Activated T-helper 1 cell treated with anti-CD3 and anti-CD28 coated beads, Interleukin-12 subunit alpha, Interleukin-12 subunit beta, Interleukin-2, Interleukin-4 antibody, amounts not matched to agents 30 ng/mL and 10 ng/mL and 1 ng/mL, durations not matched to agents 14 hours and 24 hours and 36 hours (primary cell): ENCODE measurements around the gene HBQ1. TPM values are rescaled to one million over a fixed set of nuclear protein-coding genes. Genes with fewer than 3 reads are reported as not detected.
A peak's percentile ranks its signal among the peaks of the same experiment; 100 is the strongest.
"Not testable (repeated sequence)": the region's sequence is repeated elsewhere in the genome, so short reads cannot be mapped to it uniquely, and the experiment has no call there.

ENCODE experiments used
- DNase-seq: peaks from one replicate; pipeline ENCODE4 v3.0.0; 2021; ENCODE audit warnings: low spot score
- H3K27ac Mint-ChIP-seq: one replicate; pipeline ENCODE4 v1.8.0; 2021; ENCODE audit warnings: mild to moderate bottlenecking, mixed read lengths
- H3K27me3 Mint-ChIP-seq: one replicate; pipeline ENCODE4 v1.8.0; 2022; ENCODE audit warnings: mild to moderate bottlenecking, moderate library complexity, mixed read lengths; ENCODE audit not compliant: insufficient read depth
- H3K36me3 Mint-ChIP-seq: one replicate; pipeline ENCODE4 v1.8.0; 2021; ENCODE audit warnings: low read depth, mixed read lengths
- H3K4me1 Mint-ChIP-seq: one replicate; pipeline ENCODE4 v1.8.0; 2021; ENCODE audit warnings: low read depth, mixed read lengths
- H3K4me3 Mint-ChIP-seq: one replicate; pipeline ENCODE4 v1.8.0; 2021; ENCODE audit warnings: mild to moderate bottlenecking, moderate library complexity, mixed read lengths
- H3K9me3 Mint-ChIP-seq: one replicate; pipeline ENCODE4 v1.8.0; 2021; ENCODE audit warnings: mixed read lengths
- intact Hi-C: fragments of 100-400 bp; cut with micrococcal nuclease; formaldehyde crosslinking; loops from one replicate; pipeline ENCODE4 v1.15.1; 2024
- total RNA-seq: library from RNA; stranded (reverse); gene quantifications from 2 replicates; pipeline ENCODE4 v1.2.3, GENCODE V29; 2022

Gene HBQ1
- total RNA-seq, 1 donor from 2014 or later = 0.54 TPM

DNA sequence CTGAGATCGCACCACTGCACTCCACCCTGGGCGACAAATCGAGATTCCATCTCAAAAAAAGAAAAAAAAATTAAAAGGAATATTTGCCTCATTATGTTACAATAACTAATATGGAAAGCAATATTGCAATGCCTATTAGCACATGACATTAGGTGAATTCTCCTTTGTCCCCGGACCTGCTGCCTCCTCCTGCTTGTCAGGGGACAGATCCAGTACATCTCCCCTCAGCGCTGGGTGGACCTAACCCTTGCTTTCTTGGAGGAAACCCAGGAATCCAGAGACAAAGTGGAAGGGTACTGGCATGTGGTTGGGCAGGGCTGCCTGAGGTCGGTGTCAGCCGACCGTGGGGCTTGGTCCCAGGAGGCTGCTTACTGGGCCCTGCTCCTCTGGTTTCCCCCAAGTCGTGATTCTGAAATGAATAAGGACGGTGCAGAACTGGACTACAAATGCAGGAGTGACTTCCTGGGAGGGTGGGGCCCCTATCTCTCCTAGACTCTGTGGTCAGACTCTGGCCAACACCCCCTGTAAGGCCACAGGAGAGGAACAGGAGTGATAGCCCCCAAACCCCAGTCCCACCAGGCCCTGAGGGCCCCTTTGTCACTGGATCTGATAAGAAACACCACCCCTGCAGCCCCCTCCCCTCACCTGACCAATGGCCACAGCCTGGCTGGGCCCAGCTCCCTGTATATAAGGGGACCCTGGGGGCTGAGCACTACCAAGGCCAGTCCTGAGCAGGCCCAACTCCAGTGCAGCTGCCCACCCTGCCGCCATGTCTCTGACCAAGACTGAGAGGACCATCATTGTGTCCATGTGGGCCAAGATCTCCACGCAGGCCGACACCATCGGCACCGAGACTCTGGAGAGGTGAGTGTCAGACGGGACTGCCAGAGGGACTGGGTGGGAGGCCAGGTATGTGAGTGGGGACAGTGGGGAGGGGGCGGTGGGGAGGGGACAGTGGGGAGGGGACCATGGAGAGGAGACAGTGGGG, 27.8 kb upstream of the HBQ1 start, which contains the start of gene HBZ:
HBZ (plus strand) TSS at position 504 of the 988 bp plus-strand sequence; CDS start at position 770, 266 bp downstream.
- DNase-seq = no peak
- Mint-ChIP-seq H3K27me3 (peaks cover 44% of the 10 kb centered on the region), H3K27ac (no peak within 1 kb of the TSS), H3K4me3 (no peak within 1 kb of the TSS), H3K9me3 (no peaks in the 10 kb centered on the region), H3K4me1 (peaks cover 6% of the 10 kb centered on the region), H3K36me3 (no peaks in the 10 kb centered on the region)
- intact Hi-C loops = no loop called here

DNA sequence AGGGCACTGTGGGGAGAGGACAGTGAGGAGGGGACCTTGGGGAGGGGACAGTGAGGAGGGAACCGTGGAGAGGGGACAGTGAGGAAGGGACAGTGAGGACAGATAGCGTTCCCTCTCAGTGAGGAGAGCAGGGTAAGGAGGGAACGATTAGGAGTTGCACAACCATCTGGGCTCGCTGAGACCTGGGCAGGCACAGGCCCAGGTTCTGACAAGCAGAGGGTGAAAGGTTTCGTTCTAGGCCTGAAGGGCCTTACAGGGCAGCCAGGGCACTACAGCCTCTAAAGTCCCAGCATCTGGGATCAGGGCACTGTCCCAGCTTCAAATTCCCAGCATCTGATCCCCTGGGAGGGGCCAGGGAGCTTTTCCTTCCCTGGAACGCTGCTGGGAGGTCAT, 27.1 kb upstream of the HBQ1 start:
- H3K9me3 Mint-ChIP-seq, DNase-seq, intact Hi-C loops, H3K4me3 Mint-ChIP-seq, H3K4me1 Mint-ChIP-seq, H3K27ac Mint-ChIP-seq, H3K36me3 Mint-ChIP-seq: not testable (repeated sequence)
- peaks cover 44% of the 10 kb centered on the region for H3K27me3 Mint-ChIP-seq

DNA sequence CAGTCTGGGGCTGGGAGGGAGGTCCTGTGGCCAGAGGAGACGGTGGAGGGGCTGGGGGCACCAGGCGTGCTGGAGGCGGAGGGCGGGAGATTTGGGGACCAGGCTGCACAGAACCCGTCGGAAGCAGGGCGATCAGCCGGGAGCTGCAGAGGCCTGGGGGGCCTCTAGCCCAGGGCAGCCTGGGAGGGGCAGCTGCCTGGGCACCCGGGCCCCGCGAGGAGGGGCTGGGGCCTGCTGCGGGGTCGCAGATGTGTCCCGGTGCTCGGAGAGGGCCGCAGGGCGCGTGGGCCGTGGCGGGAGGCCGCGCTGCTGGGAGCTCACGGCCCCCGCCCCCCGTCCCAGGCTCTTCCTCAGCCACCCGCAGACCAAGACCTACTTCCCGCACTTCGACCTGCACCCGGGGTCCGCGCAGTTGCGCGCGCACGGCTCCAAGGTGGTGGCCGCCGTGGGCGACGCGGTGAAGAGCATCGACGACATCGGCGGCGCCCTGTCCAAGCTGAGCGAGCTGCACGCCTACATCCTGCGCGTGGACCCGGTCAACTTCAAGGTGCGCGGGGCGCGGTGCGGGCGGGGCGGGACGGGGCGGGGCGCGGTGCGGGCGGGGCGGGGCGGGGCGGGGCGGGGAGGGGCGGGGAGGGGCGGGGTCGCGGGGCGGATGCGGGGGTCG, 26.6 kb upstream of the HBQ1 start:
- intact Hi-C loops = loop anchor here (2.0 kb wide), 1 partner anchor 13 kb away; no protein-coding TSS in a partner anchor
- peaks cover 46% of the 10 kb centered on the region for H3K27me3 Mint-ChIP-seq
- H3K4me1 Mint-ChIP-seq, DNase-seq, H3K4me3 Mint-ChIP-seq, H3K9me3 Mint-ChIP-seq, H3K27ac Mint-ChIP-seq, H3K36me3 Mint-ChIP-seq: not testable (repeated sequence)

DNA sequence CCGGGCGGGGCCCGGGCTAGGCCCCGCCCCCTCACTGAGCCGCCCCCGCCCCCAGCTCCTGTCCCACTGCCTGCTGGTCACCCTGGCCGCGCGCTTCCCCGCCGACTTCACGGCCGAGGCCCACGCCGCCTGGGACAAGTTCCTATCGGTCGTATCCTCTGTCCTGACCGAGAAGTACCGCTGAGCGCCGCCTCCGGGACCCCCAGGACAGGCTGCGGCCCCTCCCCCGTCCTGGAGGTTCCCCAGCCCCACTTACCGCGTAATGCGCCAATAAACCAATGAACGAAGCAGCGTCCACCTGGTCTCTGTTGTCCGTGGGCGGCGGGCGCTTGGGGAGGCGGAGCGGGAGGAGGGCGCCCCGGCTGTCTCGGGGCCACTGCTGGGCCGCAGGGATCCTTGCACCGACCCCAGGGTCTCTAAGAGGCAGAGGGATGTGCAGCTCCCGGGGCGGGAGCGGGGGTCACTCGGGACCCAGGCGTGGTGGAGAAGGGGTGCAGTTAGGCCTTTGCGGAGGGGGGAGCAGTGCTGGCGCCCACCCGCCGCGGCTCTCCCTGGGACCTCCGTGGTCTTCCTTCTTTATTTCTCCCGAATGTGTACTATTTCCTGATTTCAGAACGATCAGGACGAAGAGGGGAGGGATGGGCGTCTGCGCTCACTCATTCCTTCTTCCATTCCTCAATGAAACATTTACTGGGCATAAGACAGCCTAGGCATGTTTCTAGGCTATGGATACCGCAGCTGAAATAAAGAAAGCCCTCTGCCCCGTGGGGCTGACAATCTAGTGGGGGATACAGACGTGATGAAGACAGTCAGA, 25.8 kb upstream of the HBQ1 start:
- DNase-seq = no peak
- Mint-ChIP-seq H3K27me3 (peaks cover 44% of the 10 kb centered on the region), H3K36me3 (no peaks in the 10 kb centered on the region), H3K4me3 (peak overlapping the region; percentile 55), H3K4me1 (peaks cover 6% of the 10 kb centered on the region), H3K27ac (peak overlapping the region; percentile 10), H3K9me3 (no peaks in the 10 kb centered on the region)
- intact Hi-C loops = loop anchor here (2.0 kb wide), 1 partner anchor 14 kb away; no protein-coding TSS in a partner anchor

DNA sequence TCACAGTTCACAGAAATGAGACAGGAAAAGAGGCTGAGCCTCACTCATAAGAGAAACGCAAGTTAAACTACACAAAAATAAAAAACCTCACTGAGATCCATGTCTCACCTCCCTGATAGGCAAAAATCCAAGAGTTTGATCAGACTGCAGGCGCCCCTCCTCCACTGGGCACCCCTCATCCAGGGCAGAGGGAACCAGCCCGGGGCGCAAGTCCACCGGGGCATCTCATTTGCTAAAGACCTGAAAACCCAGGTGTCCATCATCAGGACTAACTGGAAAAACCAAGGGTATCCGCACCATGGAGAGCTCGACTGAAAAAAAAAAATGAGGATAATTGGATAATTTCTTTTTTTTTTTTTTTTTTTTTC, 25.2 kb upstream of the HBQ1 start:
- Mint-ChIP-seq H3K9me3 (no peaks in the 10 kb centered on the region), H3K4me1 (peaks cover 6% of the 10 kb centered on the region), H3K4me3 (peak overlapping the region; percentile 55), H3K27me3 (peaks cover 40% of the 10 kb centered on the region), H3K27ac (peak overlapping the region; percentile 10), H3K36me3 (no peaks in the 10 kb centered on the region)
- intact Hi-C loops = loop anchor here (2.0 kb wide), 1 partner anchor 14 kb away; no protein-coding TSS in a partner anchor
- DNase-seq = no peak

DNA sequence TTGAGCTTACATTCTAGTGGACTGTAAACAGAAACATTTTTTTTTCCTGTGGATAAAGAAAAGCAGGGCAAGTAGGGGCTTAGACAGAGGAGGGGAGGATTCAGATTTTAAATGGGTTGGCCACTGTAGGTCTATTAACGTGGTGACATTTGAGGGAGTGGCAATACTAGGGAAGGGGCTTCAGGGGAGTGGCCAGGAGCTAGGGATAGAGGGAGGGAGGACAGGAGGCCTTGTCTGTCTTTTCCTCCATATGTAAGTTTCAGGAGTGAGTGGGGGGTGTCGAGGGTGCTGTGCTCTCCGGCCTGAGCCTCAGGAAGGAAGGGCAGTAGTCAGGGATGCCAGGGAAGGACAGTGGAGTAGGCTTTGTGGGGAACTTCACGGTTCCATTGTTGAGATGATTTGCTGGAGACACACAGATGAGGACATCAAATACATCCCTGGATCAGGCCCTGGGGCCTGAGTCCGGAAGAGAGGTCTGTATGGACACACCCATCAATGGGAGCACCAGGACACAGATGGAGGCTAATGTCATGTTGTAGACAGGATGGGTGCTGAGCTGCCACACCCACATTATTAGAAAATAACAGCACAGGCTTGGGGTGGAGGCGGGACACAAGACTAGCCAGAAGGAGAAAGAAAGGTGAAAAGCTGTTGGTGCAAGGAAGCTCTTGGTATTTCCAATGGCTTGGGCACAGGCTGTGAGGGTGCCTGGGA, 21.0 kb upstream of the HBQ1 start:
- H3K27ac Mint-ChIP-seq = no peak overlapping the region
- peaks cover 6% of the 10 kb centered on the region for H3K4me1 Mint-ChIP-seq
- H3K9me3 Mint-ChIP-seq = no peaks in the 10 kb centered on the region
- H3K4me3 Mint-ChIP-seq = no peak overlapping the region
- H3K36me3 Mint-ChIP-seq = no peaks in the 10 kb centered on the region
- peaks cover 40% of the 10 kb centered on the region for H3K27me3 Mint-ChIP-seq
- no peak for DNase-seq
- intact Hi-C loops = no loop called here

DNA sequence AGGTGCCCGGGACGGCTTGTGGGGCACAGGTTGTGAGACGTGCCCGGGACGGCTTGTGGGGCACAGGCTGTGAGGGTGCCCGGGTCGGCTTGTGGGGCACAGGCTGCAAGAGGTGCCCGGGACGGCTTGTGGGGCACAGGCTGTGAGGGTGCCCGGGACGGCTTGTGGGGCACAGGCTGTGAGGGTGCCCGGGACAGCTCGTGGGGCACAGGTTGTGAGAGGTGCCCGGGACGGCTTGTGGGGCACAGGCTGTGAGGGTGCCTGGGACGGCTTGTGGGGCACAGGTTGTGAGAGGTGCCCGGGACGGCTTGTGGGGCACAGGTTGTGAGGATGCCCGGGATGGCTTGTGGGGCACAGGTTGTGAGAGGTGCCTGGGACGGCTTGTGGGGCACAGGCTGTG, 20.0 kb upstream of the HBQ1 start:
- H3K36me3 Mint-ChIP-seq, H3K27ac Mint-ChIP-seq, DNase-seq, H3K4me1 Mint-ChIP-seq, intact Hi-C loops, H3K9me3 Mint-ChIP-seq, H3K4me3 Mint-ChIP-seq: not testable (repeated sequence)
- peaks cover 33% of the 10 kb centered on the region for H3K27me3 Mint-ChIP-seq

DNA sequence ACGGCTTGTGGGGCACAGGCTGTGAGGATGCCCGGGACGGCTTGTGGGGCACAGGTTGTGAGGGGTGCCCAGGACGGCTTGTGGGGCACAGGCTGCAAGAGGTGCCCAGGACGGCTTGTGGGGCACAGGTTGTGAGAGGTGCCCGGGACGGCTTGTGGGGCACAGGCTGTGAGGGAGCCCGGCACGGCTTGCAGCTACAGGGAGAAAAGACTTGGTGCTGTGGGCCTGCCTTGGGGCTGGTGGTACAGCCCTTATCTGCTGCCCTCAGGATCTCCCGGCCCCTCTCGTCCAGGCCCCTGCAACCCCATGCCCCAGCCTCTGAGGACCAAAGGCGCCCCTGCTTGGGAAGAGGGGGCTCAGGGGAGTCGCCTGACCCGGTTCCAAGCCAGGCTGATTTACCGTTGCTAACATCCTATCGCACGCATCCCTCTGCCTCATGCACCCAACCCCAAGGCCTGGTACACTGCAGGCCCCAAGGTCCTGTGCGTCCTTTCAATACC, 19.5 kb upstream of the HBQ1 start:
- Mint-ChIP-seq H3K9me3 (no peaks in the 10 kb centered on the region), H3K27ac (no peak overlapping the region), H3K36me3 (no peaks in the 10 kb centered on the region), H3K27me3 (peaks cover 33% of the 10 kb centered on the region), H3K4me1 (no peaks in the 10 kb centered on the region), H3K4me3 (no peak overlapping the region)
- intact Hi-C loops = no loop called here
- DNase-seq = no peak

DNA sequence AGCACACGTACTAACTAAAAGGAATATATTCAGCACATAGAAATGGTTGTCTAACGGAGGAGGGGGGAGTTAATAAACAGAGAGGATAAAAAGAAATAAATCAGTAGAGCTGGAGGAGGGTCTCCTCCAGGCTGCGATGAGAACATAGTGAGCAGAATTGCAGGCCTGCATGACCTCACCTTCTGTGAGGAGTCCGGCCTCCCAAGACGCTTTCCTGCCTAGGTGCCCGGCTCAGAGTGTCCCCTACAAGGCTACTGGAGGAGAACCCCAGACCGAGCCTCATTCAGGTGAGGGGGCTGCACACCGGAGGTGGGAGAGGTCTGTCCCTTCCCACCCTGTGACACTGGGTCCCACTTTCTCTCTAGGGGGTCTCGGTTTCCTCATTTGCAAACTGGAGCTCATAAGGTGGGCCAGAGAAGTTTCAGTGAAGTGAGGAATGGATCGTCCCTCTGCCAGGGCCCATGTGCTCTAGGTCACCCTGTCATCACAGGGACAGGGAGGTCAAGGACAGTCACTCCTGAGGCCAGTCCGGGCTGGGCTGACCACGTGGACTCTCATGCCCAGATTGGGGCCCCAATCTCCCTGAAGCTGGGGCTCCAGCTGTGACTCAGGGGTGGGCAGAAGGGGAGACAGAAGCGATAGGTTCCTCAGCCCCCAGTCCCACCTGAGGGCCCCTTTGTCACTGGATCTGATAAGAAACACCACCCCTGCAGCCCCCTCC, 17.8 kb upstream of the HBQ1 start:
- H3K4me1 Mint-ChIP-seq = no peaks in the 10 kb centered on the region
- H3K36me3 Mint-ChIP-seq = no peaks in the 10 kb centered on the region
- no peak overlapping the region for H3K4me3 Mint-ChIP-seq
- intact Hi-C loops = no loop called here
- no peak overlapping the region for H3K27ac Mint-ChIP-seq
- peaks cover 35% of the 10 kb centered on the region for H3K27me3 Mint-ChIP-seq
- no peaks in the 10 kb centered on the region for H3K9me3 Mint-ChIP-seq
- DNase-seq = no peak

DNA sequence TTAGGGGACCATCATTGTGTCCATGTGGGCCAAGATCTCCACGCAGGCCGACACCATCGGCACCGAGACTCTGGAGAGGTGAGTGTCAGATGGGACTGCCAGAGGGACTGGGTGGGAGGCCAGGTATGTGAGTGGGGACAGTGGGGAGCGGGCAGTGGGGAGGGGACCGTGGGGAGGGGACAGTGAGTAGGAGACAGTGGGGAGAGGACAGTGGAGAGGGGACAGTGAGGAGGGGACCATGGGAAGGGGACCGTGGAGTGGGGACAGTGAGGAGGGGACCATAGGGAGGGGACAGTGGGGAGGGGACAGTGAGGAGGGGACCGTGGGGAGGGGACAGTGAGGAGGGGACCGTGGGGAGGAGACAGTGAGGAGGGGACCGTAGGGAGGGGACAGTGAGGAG, 17.1 kb upstream of the HBQ1 start:
- DNase-seq, H3K36me3 Mint-ChIP-seq, H3K4me1 Mint-ChIP-seq, H3K4me3 Mint-ChIP-seq, H3K27ac Mint-ChIP-seq, intact Hi-C loops, H3K9me3 Mint-ChIP-seq: not testable (repeated sequence)
- H3K27me3 Mint-ChIP-seq = peaks cover 41% of the 10 kb centered on the region

DNA sequence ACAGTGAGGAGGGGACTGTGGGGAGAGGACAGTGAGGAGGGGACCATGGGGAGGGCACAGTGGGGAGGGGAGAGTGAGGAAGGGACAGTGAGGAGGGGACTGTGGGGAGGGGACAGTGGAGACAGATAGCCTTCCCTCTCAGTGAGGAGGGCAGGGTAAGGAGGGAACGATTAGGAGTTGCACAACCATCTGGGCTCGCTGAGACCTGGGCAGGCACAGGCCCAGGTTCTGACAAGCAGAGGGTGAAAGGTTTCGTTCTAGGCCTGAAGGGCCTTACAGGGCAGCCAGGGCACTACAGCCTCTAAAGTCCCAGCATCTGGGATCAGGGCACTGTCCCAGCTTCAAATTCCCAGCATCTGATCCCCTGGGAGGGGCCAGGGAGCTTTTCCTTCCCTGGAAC, 16.6 kb upstream of the HBQ1 start:
- H3K27me3 Mint-ChIP-seq = peaks cover 42% of the 10 kb centered on the region
- H3K4me1 Mint-ChIP-seq, H3K4me3 Mint-ChIP-seq, intact Hi-C loops, DNase-seq, H3K27ac Mint-ChIP-seq, H3K36me3 Mint-ChIP-seq, H3K9me3 Mint-ChIP-seq: not testable (repeated sequence)
